Large intestine (tissue), 3 donors: Measurements from ENCODE around the gene TBC1D12. TPM values are rescaled to one million over a fixed set of nuclear protein-coding genes. Genes with fewer than 3 reads are reported as not detected.

ENCODE experiments used
- DNase-seq, 2 donors: peaks; one replicate each; pipeline versions ENCODE4 v3.0.0 to v3.0.0-alpha.2; 2013
- H3K27ac ChIP-seq: one replicate; pipeline ENCODE4 v1.5.1; 2013; ENCODE audit warnings: low read length
- H3K27me3 ChIP-seq: 2 replicates; pipeline ENCODE4 v1.6.1; 2013; ENCODE audit warnings: low read length; ENCODE audit not compliant: control insufficient read depth, insufficient read depth
- H3K36me3 ChIP-seq: 2 replicates; pipeline ENCODE4 v1.6.1; 2013; ENCODE audit warnings: low read length; ENCODE audit not compliant: control insufficient read depth, insufficient read depth
- H3K4me1 ChIP-seq: one replicate; pipeline ENCODE4 v1.6.1; 2013; ENCODE audit warnings: low read length; ENCODE audit not compliant: control insufficient read depth, insufficient read depth
- H3K4me3 ChIP-seq: one replicate; pipeline ENCODE4 v1.5.1; 2013; ENCODE audit warnings: low read length
- H3K9me3 ChIP-seq: one replicate; pipeline ENCODE4 v1.6.1; 2013; ENCODE audit warnings: mild to moderate bottlenecking, low read depth, low read length, moderate library complexity; ENCODE audit not compliant: control insufficient read depth
- WGBS: methylation state at CpG from one replicate; pipeline ENCODE4 v1.1.5; 2013; ENCODE audit warnings: low lambda C conversion rate; ENCODE audit not compliant: insufficient coverage; 5-methylcytosine and 5-hydroxymethylcytosine counted together
- polyA plus RNA-seq: library from polyadenylated mRNA; unstranded; fragments of 120-200 nt; gene quantifications from one replicate; pipeline ENCODE4 v1.2.1, GENCODE V29; 2013

Gene TBC1D12
- polyA plus RNA-seq, 1 donor, result 12.1 TPM

- H3K4me3 ChIP-seq, result no peak overlapping the region
- no peaks in the 10 kb centered on the region for H3K36me3 ChIP-seq
- DNase-seq, result no peak
- no peaks in the 10 kb centered on the region for H3K27me3 ChIP-seq
- no peak overlapping the region for H3K27ac ChIP-seq
- no peaks in the 10 kb centered on the region for H3K9me3 ChIP-seq
- no peaks in the 10 kb centered on the region for H3K4me1 ChIP-seq
These were observed 168.7 kb downstream of the TBC1D12 start for GRCh38 chr10:94571081-94571480.

DNA sequence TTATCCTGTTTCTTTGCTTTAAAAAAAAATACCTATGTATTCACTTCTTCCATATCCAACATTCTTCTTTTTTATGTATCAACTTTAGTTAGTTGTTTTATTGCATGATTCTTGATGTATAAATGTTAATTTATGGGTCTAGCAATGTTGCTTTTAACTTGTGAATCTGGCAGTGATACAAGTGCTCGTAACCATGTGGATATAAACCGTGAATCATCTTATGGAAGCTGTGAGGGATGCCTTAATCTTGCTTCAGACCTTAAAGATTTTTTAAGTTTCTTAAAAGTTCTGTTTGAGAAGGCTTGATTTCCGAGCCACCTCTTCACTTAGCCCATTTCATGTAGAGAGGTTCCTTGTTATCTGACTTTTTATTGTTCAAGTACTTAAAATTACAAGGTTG is 169.2 kb downstream of the TBC1D12 start:
- no peak overlapping the region for H3K27ac ChIP-seq

GRCh38 chr10:94578790-94579189 is 176.4 kb downstream of the TBC1D12 start:
- Histone ChIP-seq H3K27me3 (no peaks in the 10 kb centered on the region), H3K4me1 (no peaks in the 10 kb centered on the region), H3K27ac (no peak overlapping the region), H3K4me3 (no peak overlapping the region), H3K9me3 (no peaks in the 10 kb centered on the region), H3K36me3 (peaks cover 4% of the 10 kb centered on the region)
- WGBS, result 40% methylated on average over 1 of the region's 4 CpGs
- DNase-seq, result no peak

More for the DNA sequence above, 169.2 kb downstream of the TBC1D12 start:
- H3K4me1 ChIP-seq, result no peaks in the 10 kb centered on the region
- WGBS, result no CpG with 5 or more reads among the region's 3 CpGs
- no peaks in the 10 kb centered on the region for H3K36me3 ChIP-seq
- no peak for DNase-seq
- no peaks in the 10 kb centered on the region for H3K27me3 ChIP-seq
- no peaks in the 10 kb centered on the region for H3K9me3 ChIP-seq
- H3K4me3 ChIP-seq, result no peak overlapping the region

- Histone ChIP-seq H3K9me3 (no peaks in the 10 kb centered on the region), H3K27me3 (no peaks in the 10 kb centered on the region), H3K4me1 (no peaks in the 10 kb centered on the region), H3K36me3 (peaks cover 3% of the 10 kb centered on the region), H3K27ac (no peak overlapping the region), H3K4me3 (no peak overlapping the region)
- DNase-seq, result peak in 1 of 2 donors; percentile 8
These were observed 180.8 kb downstream of the TBC1D12 start for GRCh38 chr10:94583124-94583523.

Other genes starting within 250 kb of the TBC1D12 start
- 13.7 TPM for gene NOC3L, start 39.6 kb upstream of the TBC1D12 start, polyA plus RNA-seq
- 16.8 TPM for gene HELLS, start 143.2 kb downstream of the TBC1D12 start, polyA plus RNA-seq